ENCODE measurements around the gene CUL4A.
"Not testable (repeated sequence)": the region's sequence is repeated elsewhere in the genome, so short reads cannot be mapped to it uniquely, and the experiment has no call there.

Gene CUL4A

DNA sequence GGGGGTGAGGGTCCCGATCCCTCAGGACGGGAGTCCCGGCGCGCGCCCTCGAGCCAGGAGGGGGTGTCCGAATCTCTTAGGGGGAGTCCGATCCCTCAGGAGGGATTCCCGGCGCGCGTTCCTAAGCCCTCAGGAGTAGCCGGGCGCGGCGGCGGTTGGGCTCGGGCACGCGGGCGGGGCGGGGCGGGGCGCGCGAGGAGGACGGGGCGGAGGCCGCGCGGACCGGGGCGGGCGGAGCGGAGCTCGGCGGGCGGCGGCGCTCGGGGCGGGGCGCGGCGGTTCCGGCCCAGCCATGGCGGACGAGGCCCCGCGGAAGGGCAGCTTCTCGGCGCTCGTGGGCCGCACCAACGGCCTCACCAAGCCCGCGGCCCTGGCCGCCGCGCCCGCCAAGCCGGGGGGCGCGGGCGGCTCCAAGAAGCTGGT, at the start of gene CUL4A:
Gene CUL4A (plus strand): TSS at position 278 of the 423 bp plus-strand sequence. CDS start 15 bp downstream, at position 293.
- H3K27ac ChIP-seq = peak within 1 kb of the TSS; percentile 83
- TF ChIP-seq CTCF (conservative IDR thresholded peaks at IDR 0.05) = no peak

- TF ChIP-seq CTCF (conservative IDR thresholded peaks at IDR 0.05) = no peak
Measured at GRCh38 chr13:113159701-113160100, 49.7 kb upstream of the CUL4A start.

GRCh38 chr13:113160983-113161382, 48.4 kb upstream of the CUL4A start:
- no peak overlapping the region for H3K27ac ChIP-seq
- no peak for TF ChIP-seq CTCF (conservative IDR thresholded peaks at IDR 0.05)

More at GRCh38 chr13:113159701-113160100, 49.7 kb upstream of the CUL4A start:
- no peak overlapping the region for H3K27ac ChIP-seq

GRCh38 chr13:113161433-113161832, 48.0 kb upstream of the CUL4A start:
- no peak overlapping the region for H3K27ac ChIP-seq
- TF ChIP-seq CTCF (conservative IDR thresholded peaks at IDR 0.05) = no peak

DNA sequence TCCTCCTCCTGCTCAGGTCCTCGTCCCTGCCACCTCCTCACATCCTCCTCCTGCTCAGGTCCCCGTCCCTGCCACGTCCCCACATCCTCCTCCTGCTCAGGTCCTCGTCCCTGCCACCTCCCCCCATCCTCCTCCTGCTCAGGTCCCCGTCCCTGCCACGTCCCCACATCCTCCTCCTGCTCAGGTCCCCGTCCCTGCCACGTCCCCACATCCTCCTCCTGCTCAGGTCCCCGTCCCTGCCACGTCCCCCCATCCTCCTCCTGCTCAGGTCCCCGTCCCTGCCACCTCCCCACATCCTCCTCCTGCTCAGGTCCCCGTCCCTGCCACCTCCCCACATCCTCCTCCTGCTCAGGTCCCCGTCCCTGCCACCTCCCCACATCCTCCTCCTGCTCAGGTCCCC, 47.4 kb upstream of the CUL4A start:
- not testable (repeated sequence) for H3K27ac ChIP-seq

GRCh38 chr13:113162783-113163685, 46.4 kb upstream of the CUL4A start:
- no peak overlapping the region for H3K27ac ChIP-seq

GRCh38 chr13:113164492-113164891, 44.9 kb upstream of the CUL4A start:
- H3K27ac ChIP-seq = no peak overlapping the region
- TF ChIP-seq CTCF (conservative IDR thresholded peaks at IDR 0.05) = no peak

More at GRCh38 chr13:113162783-113163685, 46.4 kb upstream of the CUL4A start:
- TF ChIP-seq CTCF (conservative IDR thresholded peaks at IDR 0.05) = no peak

- TF ChIP-seq CTCF (conservative IDR thresholded peaks at IDR 0.05) = no peak
- H3K27ac ChIP-seq = no peak overlapping the region
Measured at GRCh38 chr13:113166266-113166665, 43.1 kb upstream of the CUL4A start.
